ENCODE data around the gene MDH1B.

Gene MDH1B

GRCh38 chr2:206790311-206790935 is 25.3 kb upstream of the MDH1B start:
- DNase-seq (ENCODE audit: low read depth, low spot score): no peak
- Histone ChIP-seq H3K4me1 (ENCODE audit: insufficient read depth, insufficient read length) (no peaks in the 10 kb centered on the region), H3K4me3 (ENCODE audit: insufficient read length, low read depth) (no peak overlapping the region), H3K36me3 (ENCODE audit: insufficient read depth, insufficient read length, low read length) (peaks cover 90% of the 10 kb centered on the region), H3K9ac (ENCODE audit: insufficient read length, low read depth) (no peak overlapping the region), H3K9me3 (ENCODE audit: insufficient read depth, low read length) (no peaks in the 10 kb centered on the region), H3K27me3 (ENCODE audit: insufficient read depth, insufficient read length) (no peaks in the 10 kb centered on the region)
- TF ChIP-seq SUZ12 (IDR thresholded peaks at IDR 0.05; ENCODE audit: extremely low read depth, insufficient read depth, insufficient read length): no peak

- no peaks in the 10 kb centered on the region for H3K4me1 ChIP-seq (ENCODE audit: insufficient read depth, insufficient read length)
- no peak for DNase-seq (ENCODE audit: low read depth, low spot score)
- TF ChIP-seq SUZ12 (IDR thresholded peaks at IDR 0.05; ENCODE audit: extremely low read depth, insufficient read depth, insufficient read length) (no peak), ZNF274 (IDR thresholded peaks at IDR 0.05; ENCODE audit: low read depth, low read length) (no peak), YY1 (IDR thresholded peaks at IDR 0.05; ENCODE audit: insufficient read depth, insufficient read length) (no peak)
- H3K36me3 ChIP-seq (ENCODE audit: insufficient read depth, insufficient read length, low read length): peaks cover 86% of the 10 kb centered on the region
- H3K9ac ChIP-seq (ENCODE audit: insufficient read length, low read depth): no peak overlapping the region
- no peaks in the 10 kb centered on the region for H3K9me3 ChIP-seq (ENCODE audit: insufficient read depth, low read length)
- no peaks in the 10 kb centered on the region for H3K27me3 ChIP-seq (ENCODE audit: insufficient read depth, insufficient read length)
- H3K4me3 ChIP-seq (ENCODE audit: insufficient read length, low read depth): no peak overlapping the region
Observed at GRCh38 chr2:206784559-206785353, 19.6 kb upstream of the MDH1B start.

- DNase-seq (ENCODE audit: low read depth, low spot score): no peak
- H3K4me3 ChIP-seq (ENCODE audit: insufficient read length, low read depth): no peak overlapping the region
- no peaks in the 10 kb centered on the region for H3K9me3 ChIP-seq (ENCODE audit: insufficient read depth, low read length)
- no peak overlapping the region for H3K9ac ChIP-seq (ENCODE audit: insufficient read length, low read depth)
- TF ChIP-seq ZNF274 (IDR thresholded peaks at IDR 0.05; ENCODE audit: low read depth, low read length) (no peak), YY1 (IDR thresholded peaks at IDR 0.05; ENCODE audit: insufficient read depth, insufficient read length) (no peak), SUZ12 (IDR thresholded peaks at IDR 0.05; ENCODE audit: extremely low read depth, insufficient read depth, insufficient read length) (no peak)
- H3K27me3 ChIP-seq (ENCODE audit: insufficient read depth, insufficient read length): no peaks in the 10 kb centered on the region
- H3K4me1 ChIP-seq (ENCODE audit: insufficient read depth, insufficient read length): no peaks in the 10 kb centered on the region
- H3K36me3 ChIP-seq (ENCODE audit: insufficient read depth, insufficient read length, low read length): peaks cover 85% of the 10 kb centered on the region
Observed at GRCh38 chr2:206783718-206784117, 18.6 kb upstream of the MDH1B start.

- no peak for TF ChIP-seq ZNF274 (IDR thresholded peaks at IDR 0.05; ENCODE audit: low read depth, low read length)
- TF ChIP-seq YY1 (IDR thresholded peaks at IDR 0.05; ENCODE audit: insufficient read depth, insufficient read length): no peak
- no peak for TF ChIP-seq SUZ12 (IDR thresholded peaks at IDR 0.05; ENCODE audit: extremely low read depth, insufficient read depth, insufficient read length)
- no peak for DNase-seq (ENCODE audit: low read depth, low spot score)
- Histone ChIP-seq H3K27me3 (ENCODE audit: insufficient read depth, insufficient read length) (no peaks in the 10 kb centered on the region), H3K36me3 (ENCODE audit: insufficient read depth, insufficient read length, low read length) (peaks cover 69% of the 10 kb centered on the region), H3K4me1 (ENCODE audit: insufficient read depth, insufficient read length) (no peaks in the 10 kb centered on the region), H3K9me3 (ENCODE audit: insufficient read depth, low read length) (peaks cover 4% of the 10 kb centered on the region; the same call in 1 of the 2 replicates), H3K9ac (ENCODE audit: insufficient read length, low read depth) (no peak overlapping the region), H3K4me3 (ENCODE audit: insufficient read length, low read depth) (no peak overlapping the region)
Observed at GRCh38 chr2:206780671-206781070, 15.5 kb upstream of the MDH1B start.

GRCh38 chr2:206776432-206776831 is 11.3 kb upstream of the MDH1B start:
- DNase-seq (ENCODE audit: low read depth, low spot score): no peak
- Histone ChIP-seq H3K27me3 (ENCODE audit: insufficient read depth, insufficient read length) (no peaks in the 10 kb centered on the region), H3K9ac (ENCODE audit: insufficient read length, low read depth) (no peak overlapping the region), H3K9me3 (ENCODE audit: insufficient read depth, low read length) (peaks cover 10% of the 10 kb centered on the region), H3K4me3 (ENCODE audit: insufficient read length, low read depth) (no peak overlapping the region), H3K4me1 (ENCODE audit: insufficient read depth, insufficient read length) (no peaks in the 10 kb centered on the region), H3K36me3 (ENCODE audit: insufficient read depth, insufficient read length, low read length) (peaks cover 67% of the 10 kb centered on the region)
- TF ChIP-seq SUZ12 (IDR thresholded peaks at IDR 0.05; ENCODE audit: extremely low read depth, insufficient read depth, insufficient read length): no peak
- TF ChIP-seq ZNF274 (IDR thresholded peaks at IDR 0.05; ENCODE audit: low read depth, low read length): no peak
- TF ChIP-seq YY1 (IDR thresholded peaks at IDR 0.05; ENCODE audit: insufficient read depth, insufficient read length): no peak

- peaks cover 77% of the 10 kb centered on the region for H3K36me3 ChIP-seq (ENCODE audit: insufficient read depth, insufficient read length, low read length)
Observed at GRCh38 chr2:206774871-206775270, 9.7 kb upstream of the MDH1B start.

More at GRCh38 chr2:206774871-206775270, 9.7 kb upstream of the MDH1B start:
- no peak overlapping the region for H3K4me3 ChIP-seq (ENCODE audit: insufficient read length, low read depth)
- no peak for DNase-seq (ENCODE audit: low read depth, low spot score)
- peaks cover 10% of the 10 kb centered on the region for H3K9me3 ChIP-seq (ENCODE audit: insufficient read depth, low read length)
- H3K27me3 ChIP-seq (ENCODE audit: insufficient read depth, insufficient read length): no peaks in the 10 kb centered on the region
- H3K4me1 ChIP-seq (ENCODE audit: insufficient read depth, insufficient read length): no peaks in the 10 kb centered on the region
- TF ChIP-seq ZNF274 (IDR thresholded peaks at IDR 0.05; ENCODE audit: low read depth, low read length) (no peak), SUZ12 (IDR thresholded peaks at IDR 0.05; ENCODE audit: extremely low read depth, insufficient read depth, insufficient read length) (no peak), YY1 (IDR thresholded peaks at IDR 0.05; ENCODE audit: insufficient read depth, insufficient read length) (no peak)
- no peak overlapping the region for H3K9ac ChIP-seq (ENCODE audit: insufficient read length, low read depth)

Data from NT2/D1 (cell line).